ENCODE results near the gene CAMTA1. TPM values are rescaled to one million over a fixed set of nuclear protein-coding genes. Genes with fewer than 3 reads are reported as not detected.

The CAMTA1 gene
- total and polyA plus RNA-seq, 8 donors: 13.0 to 54.2 (median 23.6) TPM

DNA sequence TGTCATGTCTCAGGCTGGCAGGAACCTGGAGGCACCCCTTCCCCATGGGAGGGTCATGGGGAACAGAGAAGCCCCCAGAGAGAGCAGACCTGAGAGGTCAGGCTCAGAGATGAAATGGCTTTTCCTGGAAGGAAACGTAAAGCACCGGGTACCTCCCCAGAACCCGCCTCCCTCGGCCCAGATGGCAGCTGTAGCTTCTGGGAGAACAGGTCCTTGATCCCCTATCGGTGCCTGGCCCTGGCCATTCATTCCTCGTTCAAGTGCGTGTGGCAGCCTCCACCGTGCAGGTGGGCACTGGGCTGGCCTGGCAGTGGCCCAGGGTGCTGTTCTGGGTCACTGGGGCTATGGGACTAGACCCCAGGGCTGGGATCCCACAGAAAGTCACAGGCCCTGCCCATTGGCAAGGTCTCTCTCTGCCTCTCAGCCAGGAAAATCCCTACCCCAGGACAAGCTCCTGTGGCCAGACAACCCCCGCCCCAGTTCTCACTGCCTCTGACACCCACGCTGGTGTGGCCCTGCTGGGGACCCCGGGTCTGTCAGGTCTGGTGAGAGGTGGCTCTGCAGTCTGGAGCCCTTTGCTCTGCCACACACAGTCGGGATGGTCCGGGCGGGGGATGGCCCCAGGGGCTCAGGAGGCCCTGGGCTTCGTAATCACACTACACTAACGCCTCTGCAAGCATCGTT is 802.7 kb downstream of the CAMTA1 start:
- no peak overlapping the region for H3K27ac ChIP-seq
- FAIRE-seq (no peak), DNase-seq (peak in 2 of 6 donors; percentile 48 to 57), ATAC-seq (no peak)
- no peaks in the 10 kb centered on the region for H3K9me3 ChIP-seq
- peaks cover 0 to 5% (median 0%) of the 10 kb centered on the region in 3 donors for H3K4me1 ChIP-seq
- H3K4me3 ChIP-seq: no peak overlapping the region
- 75 to 77% methylated on average over 17 of the region's 17 CpGs for WGBS, 2 donors
- H3K27me3 ChIP-seq: no peaks in the 10 kb centered on the region
- TF ChIP-seq, protein P1, sequence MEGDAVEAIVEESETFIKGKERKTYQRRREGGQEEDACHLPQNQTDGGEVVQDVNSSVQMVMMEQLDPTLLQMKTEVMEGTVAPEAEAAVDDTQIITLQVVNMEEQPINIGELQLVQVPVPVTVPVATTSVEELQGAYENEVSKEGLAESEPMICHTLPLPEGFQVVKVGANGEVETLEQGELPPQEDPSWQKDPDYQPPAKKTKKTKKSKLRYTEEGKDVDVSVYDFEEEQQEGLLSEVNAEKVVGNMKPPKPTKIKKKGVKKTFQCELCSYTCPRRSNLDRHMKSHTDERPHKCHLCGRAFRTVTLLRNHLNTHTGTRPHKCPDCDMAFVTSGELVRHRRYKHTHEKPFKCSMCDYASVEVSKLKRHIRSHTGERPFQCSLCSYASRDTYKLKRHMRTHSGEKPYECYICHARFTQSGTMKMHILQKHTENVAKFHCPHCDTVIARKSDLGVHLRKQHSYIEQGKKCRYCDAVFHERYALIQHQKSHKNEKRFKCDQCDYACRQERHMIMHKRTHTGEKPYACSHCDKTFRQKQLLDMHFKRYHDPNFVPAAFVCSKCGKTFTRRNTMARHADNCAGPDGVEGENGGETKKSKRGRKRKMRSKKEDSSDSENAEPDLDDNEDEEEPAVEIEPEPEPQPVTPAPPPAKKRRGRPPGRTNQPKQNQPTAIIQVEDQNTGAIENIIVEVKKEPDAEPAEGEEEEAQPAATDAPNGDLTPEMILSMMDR (IDR thresholded peaks at IDR 0.05): no peak
- no peaks in the 10 kb centered on the region for H3K36me3 ChIP-seq
- intact Hi-C loops (cut with DNase I): no loop called here

DNA sequence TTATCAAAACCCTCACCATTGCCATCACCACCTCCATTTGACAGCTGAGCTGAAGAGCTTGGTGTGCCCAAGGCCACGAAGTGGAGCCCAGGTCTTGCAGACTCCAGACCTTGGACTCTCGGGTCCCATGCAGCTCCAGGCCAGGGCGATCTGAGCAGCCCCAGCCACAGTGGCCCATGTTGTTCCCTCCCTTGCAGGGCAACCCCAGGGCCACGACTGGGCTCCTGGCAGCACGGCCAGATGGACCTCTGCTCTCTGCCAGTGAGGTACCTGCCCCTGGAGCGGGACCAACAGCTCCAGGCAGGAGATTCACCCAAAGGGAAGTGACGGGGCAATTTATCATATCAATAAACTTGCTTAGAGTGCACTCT is 803.2 kb downstream of the CAMTA1 start:
- H3K27ac ChIP-seq: no peak overlapping the region
- no peak overlapping the region for H3K4me3 ChIP-seq
- intact Hi-C loops (cut with DNase I): no loop called here
- no peak for ATAC-seq
- H3K4me1 ChIP-seq: peaks cover 0 to 5% (median 0%) of the 10 kb centered on the region in 3 donors
- H3K36me3 ChIP-seq: no peaks in the 10 kb centered on the region
- H3K27me3 ChIP-seq: no peaks in the 10 kb centered on the region
- TF ChIP-seq, protein P1 (IDR thresholded peaks at IDR 0.05): no peak
- H3K9me3 ChIP-seq: no peaks in the 10 kb centered on the region
- DNase-seq: peak in 2 of 6 donors; percentile 45 to 48
- 63 to 73% methylated on average over 7 of the region's 7 CpGs for WGBS, 2 donors
- no peak for FAIRE-seq

DNA sequence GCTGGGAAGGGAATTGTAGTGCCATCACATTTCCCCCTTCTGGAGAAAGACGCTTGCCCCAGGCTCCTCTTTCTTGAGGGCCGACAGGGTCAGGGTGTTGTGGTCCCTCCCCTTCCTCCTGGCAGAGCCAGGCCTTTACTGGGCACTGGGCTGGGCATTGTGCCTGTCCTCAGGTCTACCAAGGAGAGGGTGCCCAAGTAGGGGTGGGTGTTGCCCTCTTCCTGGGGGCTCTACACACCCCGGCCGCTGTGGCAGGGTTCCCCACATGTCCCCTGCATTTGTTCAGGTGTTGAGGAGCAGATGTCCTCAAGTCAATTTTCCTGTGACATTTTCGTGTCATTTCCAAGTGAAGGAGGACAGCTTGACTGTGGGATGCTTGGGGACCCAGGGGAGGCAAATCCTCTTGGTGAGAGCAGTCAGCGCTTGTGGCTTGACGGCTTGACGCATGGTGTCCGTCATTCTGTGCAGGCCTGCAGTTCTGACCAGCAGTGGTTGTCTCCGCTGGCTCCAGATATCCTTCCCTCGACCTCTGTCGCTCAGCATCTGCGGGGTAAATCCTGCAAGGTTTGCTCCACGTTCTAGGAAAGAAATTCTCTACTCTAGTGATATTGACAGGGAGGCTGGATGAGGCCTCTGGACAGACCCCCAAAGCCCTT is 804.0 kb downstream of the CAMTA1 start:
- TF ChIP-seq, protein P1 (IDR thresholded peaks at IDR 0.05): no peak
- peaks cover 0 to 5% (median 0%) of the 10 kb centered on the region in 3 donors for H3K4me1 ChIP-seq
- 85 to 88% methylated on average over 14 of the region's 14 CpGs for WGBS, 2 donors
- H3K4me3 ChIP-seq: no peak overlapping the region
- ATAC-seq (no peak), DNase-seq (peak in 1 of 6 donors; percentile 22), FAIRE-seq (no peak)
- no peaks in the 10 kb centered on the region for H3K27me3 ChIP-seq
- H3K36me3 ChIP-seq: no peaks in the 10 kb centered on the region
- H3K9me3 ChIP-seq: no peaks in the 10 kb centered on the region
- intact Hi-C loops (cut with DNase I): no loop called here
- H3K27ac ChIP-seq: no peak overlapping the region

DNA sequence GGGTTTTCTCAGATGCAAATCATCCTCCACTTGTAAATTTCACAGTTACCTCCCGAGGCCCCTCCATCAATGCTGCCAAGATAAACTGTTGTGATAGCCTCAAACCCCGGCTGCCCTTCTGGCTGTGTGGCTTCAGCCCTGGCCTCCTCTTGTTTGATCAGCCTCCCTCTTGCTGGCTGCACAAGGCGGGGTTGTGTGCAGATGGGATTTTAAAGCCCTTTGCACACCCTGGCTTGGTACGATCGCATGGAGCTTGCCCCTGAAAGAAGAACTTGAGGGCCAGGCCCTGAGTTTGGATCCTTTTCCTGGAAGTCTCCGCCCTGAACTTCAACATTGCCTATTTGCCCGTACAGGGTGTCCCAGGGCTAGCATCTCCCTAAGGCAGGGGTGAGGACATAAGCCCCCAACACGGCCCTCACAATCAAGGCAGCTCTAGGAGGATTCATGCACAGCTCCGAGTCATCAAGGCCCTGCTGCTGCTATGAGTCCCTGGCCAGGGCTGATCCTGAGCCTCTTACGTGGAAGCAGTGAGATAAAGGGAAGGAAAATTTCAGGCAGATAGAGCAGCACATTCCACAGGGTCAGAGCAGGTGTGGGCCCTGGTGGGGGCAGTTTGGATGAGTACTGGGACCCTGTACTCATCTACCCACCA is 804.6 kb downstream of the CAMTA1 start:
- intact Hi-C loops (cut with DNase I): no loop called here
- Histone ChIP-seq H3K27ac (no peak overlapping the region), H3K4me3 (no peak overlapping the region), H3K27me3 (no peaks in the 10 kb centered on the region), H3K9me3 (no peaks in the 10 kb centered on the region), H3K4me1 (peaks cover 0 to 5% (median 0%) of the 10 kb centered on the region in 3 donors), H3K36me3 (no peaks in the 10 kb centered on the region)
- TF ChIP-seq, protein P1 (IDR thresholded peaks at IDR 0.05): no peak
- WGBS, 2 donors: 77 to 84% methylated on average over 10 of the region's 10 CpGs
- no peak for FAIRE-seq
- DNase-seq: no peak
- no peak for ATAC-seq
